ENCODE data around the gene POMC.

- TF ChIP-seq CTCF (CRISPR knock-in tag; IDR thresholded peaks at IDR 0.05) (no peak), E2F1 (CRISPR knock-in tag; IDR thresholded peaks at IDR 0.05) (no peak), REST (IDR thresholded peaks at IDR 0.05; ENCODE audit: borderline replicate concordance in 1 of 2, low read depth in 1 of 2, low read length in 2 of 2) (no peak), RAD21 (CRISPR knock-in tag; IDR thresholded peaks at IDR 0.05) (no peak), EP300 (IDR thresholded peaks at IDR 0.05; ENCODE audit: low read depth in 2 of 2, low read length in 2 of 2) (no peak), EP300 (CRISPR knock-in tag; IDR thresholded peaks at IDR 0.05; ENCODE audit: borderline replicate concordance) (no peak), RXRA (CRISPR knock-in tag; IDR thresholded peaks at IDR 0.05) (no peak), ZSCAN5A (CRISPR knock-in tag; IDR thresholded peaks at IDR 0.05; ENCODE audit: borderline replicate concordance) (no peak), CREM (IDR thresholded peaks at IDR 0.05) (no peak), CREM (CRISPR knock-in tag; IDR thresholded peaks at IDR 0.05) (no peak)
Observed at GRCh38 chr2:25187729-25188350, 19.5 kb upstream of the POMC start.

All from HepG2 (cell line).